HEK293T (cell line): ENCODE results near the gene EXOC4.

ENCODE experiments used
- ARNT ChIP-seq: fragments of 450-650 bp; IDR thresholded peaks from 2 replicates; pipeline ENCODE4 v1.6.1; 2017; ENCODE audit warnings: mild to moderate bottlenecking
- BHLHE40 ChIP-seq: fragments of 450-650 bp; IDR thresholded peaks from 2 replicates; pipeline ENCODE4 v1.6.1; 2016; ENCODE audit warnings: mild to moderate bottlenecking, moderate library complexity, borderline replicate concordance
- FOXA1 ChIP-seq: fragments of 450-650 bp; IDR thresholded peaks from 2 replicates; pipeline ENCODE4 v1.6.1; 2016; ENCODE audit warnings: mild to moderate bottlenecking
- FOXK2 ChIP-seq: fragments of 450-650 bp; IDR thresholded peaks from 2 replicates; pipeline ENCODE4 v1.6.1; 2016; ENCODE audit warnings: mild to moderate bottlenecking
- FOXM1 ChIP-seq: fragments of 450-650 bp; IDR thresholded peaks from 2 replicates; pipeline ENCODE4 v1.6.1; 2017; ENCODE audit warnings: mild to moderate bottlenecking, borderline replicate concordance
- L3MBTL2 ChIP-seq: fragments of 450-650 bp; conservative IDR thresholded peaks from 2 replicates; pipeline ENCODE4 v1.6.1; 2016; ENCODE audit warnings: mild to moderate bottlenecking
- LEF1 ChIP-seq: fragments of 450-650 bp; IDR thresholded peaks from 2 replicates; pipeline ENCODE4 v1.6.1; 2017; ENCODE audit warnings: mild to moderate bottlenecking, borderline replicate concordance
- NFRKB ChIP-seq: fragments of 450-650 bp; IDR thresholded peaks from 2 replicates; pipeline ENCODE4 v1.6.1; 2016; ENCODE audit warnings: mild to moderate bottlenecking, moderate library complexity
- SP1 ChIP-seq: fragments of 450-650 bp; IDR thresholded peaks from 2 replicates; pipeline ENCODE4 v1.6.1; 2017
- SUZ12 ChIP-seq: fragments of 450-650 bp; IDR thresholded peaks from 2 replicates; pipeline ENCODE4 v1.6.1; 2016; ENCODE audit warnings: mild to moderate bottlenecking

- TF ChIP-seq SP1: no peak
- no peak for TF ChIP-seq NFRKB
- no peak for TF ChIP-seq FOXM1
- no peak for TF ChIP-seq ARNT
- no peak for TF ChIP-seq SUZ12
- no peak for TF ChIP-seq BHLHE40
- no peak for TF ChIP-seq L3MBTL2
- TF ChIP-seq LEF1: no peak
- no peak for TF ChIP-seq FOXK2
- TF ChIP-seq FOXA1: no peak
Observed at GRCh38 chr7:133273227-133273626, 20.3 kb downstream of the EXOC4 start.
